DMS79 treated with DMSO at 0.1 percent for 48 hours (cell line): ENCODE results near the gene GPR78.

ENCODE experiments used
- DNase-seq: peaks from one replicate; lab custom pipeline; 2025; lab: John Stamatoyannopoulos, UW

The GPR78 gene

GRCh38 chr4:8600266-8600665 is 20.1 kb downstream of the GPR78 start:
- DNase-seq, result no peak

- DNase-seq, result no peak
These were observed 20.5 kb downstream of the GPR78 start for GRCh38 chr4:8600686-8601085.

- no peak for DNase-seq
These were observed 20.9 kb downstream of the GPR78 start for GRCh38 chr4:8601086-8601485.

- DNase-seq, result no peak
These were observed 21.4 kb downstream of the GPR78 start for GRCh38 chr4:8601556-8601955.

GRCh38 chr4:8602686-8603430 is 22.7 kb downstream of the GPR78 start:
- no peak for DNase-seq

- DNase-seq, result no peak
These were observed 23.7 kb downstream of the GPR78 start for GRCh38 chr4:8603931-8604330.

GRCh38 chr4:8605289-8605688 is 25.1 kb downstream of the GPR78 start:
- no peak for DNase-seq

GRCh38 chr4:8606476-8606875 is 26.3 kb downstream of the GPR78 start:
- no peak for DNase-seq

- no peak for DNase-seq
These were observed 26.8 kb downstream of the GPR78 start for GRCh38 chr4:8606966-8607365.

- no peak for DNase-seq
These were observed 27.6 kb downstream of the GPR78 start for GRCh38 chr4:8607603-8608481.

GRCh38 chr4:8608714-8609391 is 28.7 kb downstream of the GPR78 start:
- no peak for DNase-seq

GRCh38 chr4:8609406-8609805 is 29.2 kb downstream of the GPR78 start:
- DNase-seq, result no peak

- no peak for DNase-seq
These were observed 29.7 kb downstream of the GPR78 start for GRCh38 chr4:8609824-8610350.

GRCh38 chr4:8610858-8611616 is 30.8 kb downstream of the GPR78 start:
- DNase-seq, result no peak

- DNase-seq, result no peak
These were observed 32.5 kb downstream of the GPR78 start for GRCh38 chr4:8612646-8613045.

- no peak for DNase-seq
These were observed 33.5 kb downstream of the GPR78 start for GRCh38 chr4:8613421-8614364.

GRCh38 chr4:8614365-8615193 is 34.4 kb downstream of the GPR78 start:
- DNase-seq, result no peak

- DNase-seq, result no peak
These were observed 35.2 kb downstream of the GPR78 start for GRCh38 chr4:8615366-8615765.

GRCh38 chr4:8615921-8616787 is 36.0 kb downstream of the GPR78 start:
- DNase-seq, result no peak
